Natural killer cell (primary cell): Measurements from ENCODE around the gene CDH23. TPM values are rescaled to one million over a fixed set of nuclear protein-coding genes. Genes with fewer than 3 reads are reported as not detected.

Experiments used
- ATAC-seq, 3 donors: fragments of 150-1000 bp in 2 of 3; fragments of 200-7000 bp in 1 of 3; cut with Tn5 transposase; 1 replicate in 1 of 3; 2 replicates in 2 of 3; pipeline ENCODE4 v1.10.0; 2021; ENCODE audit warnings: mild to moderate bottlenecking in 2 of 3, moderate library complexity in 2 of 3
- DNase-seq, 2 donors: peaks; one replicate each; pipeline versions ENCODE4 v3.0.0 to v3.0.0-alpha.2; 2013 to 2021; ENCODE audit warnings: mixed read lengths in 1 of 2
- H3K27ac ChIP-seq: one replicate; pipeline ENCODE4 v1.5.1; 2013; ENCODE audit warnings: mild to moderate bottlenecking, low read length
- H3K27me3 ChIP-seq: one replicate; pipeline ENCODE4 v1.6.1; 2013; ENCODE audit warnings: low read length; ENCODE audit not compliant: control insufficient read depth, insufficient read depth
- H3K36me3 ChIP-seq: one replicate; pipeline ENCODE4 v1.6.1; 2013; ENCODE audit warnings: low read length; ENCODE audit not compliant: control insufficient read depth, insufficient read depth
- H3K4me1 ChIP-seq: one replicate; pipeline ENCODE4 v1.6.1; 2013; ENCODE audit warnings: low read length; ENCODE audit not compliant: control insufficient read depth, insufficient read depth
- H3K4me3 ChIP-seq: one replicate; pipeline ENCODE4 v1.5.1; 2013; ENCODE audit warnings: low read length
- H3K9me3 ChIP-seq: one replicate; pipeline ENCODE4 v1.6.1; 2013; ENCODE audit warnings: low read length; ENCODE audit not compliant: control insufficient read depth, insufficient read depth
- H3K27ac Mint-ChIP-seq, 2 donors: one replicate each; pipeline ENCODE4 v1.8.0; 2022; ENCODE audit warnings: mild to moderate bottlenecking in 2 of 2, mixed read lengths in 2 of 2, moderate library complexity in 1 of 2
- H3K27me3 Mint-ChIP-seq, 2 donors: one replicate each; pipeline ENCODE4 v1.8.0; 2022; ENCODE audit warnings: low read depth in 2 of 2, mixed read lengths in 2 of 2
- H3K36me3 Mint-ChIP-seq: one replicate; pipeline ENCODE4 v1.8.0; 2022; ENCODE audit warnings: mixed read lengths
- H3K4me1 Mint-ChIP-seq, 2 donors: one replicate each; pipeline ENCODE4 v1.8.0; 2022; ENCODE audit warnings: mixed read lengths in 2 of 2
- H3K4me3 Mint-ChIP-seq: one replicate; pipeline ENCODE4 v1.8.0; 2022; ENCODE audit warnings: mild to moderate bottlenecking, moderate library complexity, mixed read lengths
- H3K9me3 Mint-ChIP-seq, 2 donors: one replicate each; pipeline ENCODE4 v1.8.0; 2022; ENCODE audit warnings: mixed read lengths in 2 of 2
- CTCF ChIP-seq: fragments of 200-600 bp; IDR thresholded peaks from one replicate; pipeline ENCODE4 v1.8.0; 2022; ENCODE audit warnings: antibody characterized with exemption
- WGBS: methylation state at CpG from one replicate; pipeline ENCODE4 v1.1.7; 2013; ENCODE audit warnings: missing lambda C conversion rate; ENCODE audit not compliant: insufficient coverage; 5-methylcytosine and 5-hydroxymethylcytosine counted together
- intact Hi-C: fragments of 100-400 bp; cut with micrococcal nuclease; formaldehyde crosslinking; loops from one replicate; pipeline ENCODE4 v1.14.2; 2022
- total RNA-seq, 4 donors: library from RNA; stranded (reverse); fragments of 120-200 nt in 1 of 4; gene quantifications; one replicate each; pipeline versions ENCODE4 v1.2.3 to v1.2.4, GENCODE V29; 2013 to 2022

CDH23 gene
- total RNA-seq, 3 donors from 2014 or later (not counting 1 experiment from before 2014, with no cell fraction given) = 1.2 to 6.0 (median 4.3) TPM

DNA sequence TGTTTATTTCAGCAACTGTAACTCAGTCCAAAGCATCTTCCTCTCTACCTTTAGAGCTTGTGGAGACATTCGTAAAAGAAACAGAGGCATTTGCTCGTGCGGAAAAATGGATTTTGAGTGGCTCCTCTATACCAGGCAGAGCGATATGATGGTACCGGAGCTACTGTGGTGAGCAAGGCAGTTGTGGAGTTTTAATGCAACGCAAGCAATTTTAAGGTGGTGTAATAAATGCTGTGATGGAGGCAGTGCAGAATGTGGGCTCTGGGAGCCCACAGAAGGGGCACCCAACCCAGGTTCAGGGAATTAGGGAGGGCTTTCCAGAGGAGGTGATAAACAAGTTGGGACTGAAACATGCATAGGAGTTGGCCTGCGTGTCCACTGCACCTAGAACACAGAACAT lies 149.5 kb downstream of the CDH23 start:
- no peaks in the 10 kb centered on the region for H3K36me3 ChIP-seq

DNA sequence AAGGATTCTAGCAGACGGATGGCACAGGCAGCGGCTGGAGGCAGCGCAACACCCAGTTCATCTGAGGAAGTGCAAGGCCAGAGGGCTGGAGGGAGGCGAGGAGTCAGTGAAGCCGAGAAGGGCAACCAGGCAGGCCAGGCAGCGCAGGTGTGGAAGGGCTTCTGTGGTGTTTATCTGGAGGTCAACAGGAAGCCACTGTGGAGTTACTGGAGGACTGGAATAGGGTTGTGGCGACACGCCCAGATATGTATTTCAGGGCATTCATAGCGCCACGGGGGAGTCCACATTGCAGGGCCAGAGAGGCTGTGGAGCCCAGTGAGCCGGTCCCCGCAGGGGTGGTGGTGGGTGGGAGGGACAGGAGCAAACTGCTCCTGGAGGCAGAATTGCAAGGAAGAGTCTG lies 150.6 kb downstream of the CDH23 start:
- Mint-ChIP-seq H3K36me3 (no peaks in the 10 kb centered on the region), H3K4me1 (no peaks in the 10 kb centered on the region), H3K9me3 (no peaks in the 10 kb centered on the region), H3K4me3 (no peak overlapping the region), H3K27me3 (peaks cover 0 to 7% of the 10 kb centered on the region in 2 donors), H3K27ac (no peak overlapping the region)
- H3K4me3 ChIP-seq = no peak overlapping the region
- TF ChIP-seq CTCF = no peak
- WGBS = 83% methylated on average over 12 of the region's 12 CpGs
- no peak for DNase-seq
- ATAC-seq = no peak
- no peak overlapping the region for H3K27ac ChIP-seq
- H3K4me1 ChIP-seq = no peaks in the 10 kb centered on the region
- no peaks in the 10 kb centered on the region for H3K36me3 ChIP-seq
- H3K9me3 ChIP-seq = no peaks in the 10 kb centered on the region
- no peaks in the 10 kb centered on the region for H3K27me3 ChIP-seq
- intact Hi-C loops = no loop called here

More for the DNA sequence above, 149.5 kb downstream of the CDH23 start:
- Histone ChIP-seq H3K4me3 (no peak overlapping the region), H3K27me3 (no peaks in the 10 kb centered on the region), H3K9me3 (no peaks in the 10 kb centered on the region), H3K27ac (no peak overlapping the region), H3K4me1 (no peaks in the 10 kb centered on the region)
- H3K4me3 Mint-ChIP-seq = no peak overlapping the region
- no peaks in the 10 kb centered on the region for H3K9me3 Mint-ChIP-seq
- no peaks in the 10 kb centered on the region for H3K36me3 Mint-ChIP-seq
- WGBS = 89% methylated on average over 7 of the region's 7 CpGs
- intact Hi-C loops = no loop called here
- no peak overlapping the region for H3K27ac Mint-ChIP-seq
- DNase-seq (no peak), ATAC-seq (no peak)
- peaks cover 0 to 7% of the 10 kb centered on the region in 2 donors for H3K27me3 Mint-ChIP-seq
- TF ChIP-seq CTCF = no peak
- H3K4me1 Mint-ChIP-seq = no peaks in the 10 kb centered on the region

GRCh38 chr10:71547876-71548846 lies 151.4 kb downstream of the CDH23 start:
- Mint-ChIP-seq H3K9me3 (no peaks in the 10 kb centered on the region), H3K27me3 (peaks cover 0 to 7% of the 10 kb centered on the region in 2 donors), H3K4me1 (no peaks in the 10 kb centered on the region), H3K36me3 (no peaks in the 10 kb centered on the region), H3K27ac (no peak overlapping the region), H3K4me3 (no peak overlapping the region)
- Histone ChIP-seq H3K27me3 (no peaks in the 10 kb centered on the region), H3K36me3 (no peaks in the 10 kb centered on the region), H3K4me1 (no peaks in the 10 kb centered on the region), H3K27ac (no peak overlapping the region), H3K4me3 (no peak overlapping the region), H3K9me3 (no peaks in the 10 kb centered on the region)
- TF ChIP-seq CTCF = no peak
- WGBS = 88% methylated on average over 20 of the region's 20 CpGs
- intact Hi-C loops = no loop called here
- no peak for DNase-seq
- no peak for ATAC-seq
